Fibroblast of villous mesenchyme (primary cell): ENCODE data around the gene NDC80. TPM values are rescaled to one million over a fixed set of nuclear protein-coding genes. Genes with fewer than 3 reads are reported as not detected.

Experiments
- DNase-seq: peaks from one replicate; pipeline ENCODE4 v3.0.0-alpha.2; 2010; ENCODE audit warnings: low read depth
- H3K4me3 ChIP-seq: 2 replicates; pipeline ENCODE4 v1.5.1; 2011; ENCODE audit warnings: low read depth, mild to moderate bottlenecking, low read length
- total RNA-seq: library from RNA; depleted of rRNA; stranded (reverse); fragments of >200 nt; gene quantifications from 2 replicates; pipeline ENCODE4 v1.2.3, GENCODE V29; 2012
- TF ChIP-seq, protein P1 (sequence below): IDR thresholded peaks from 2 replicates; pipeline ENCODE4 v1.5.1; 2012; ENCODE audit warnings: low read depth, mild to moderate bottlenecking, low read length; ENCODE audit not compliant: insufficient read depth

Gene NDC80
- total RNA-seq, 1 donor: 25.5 TPM

DNA sequence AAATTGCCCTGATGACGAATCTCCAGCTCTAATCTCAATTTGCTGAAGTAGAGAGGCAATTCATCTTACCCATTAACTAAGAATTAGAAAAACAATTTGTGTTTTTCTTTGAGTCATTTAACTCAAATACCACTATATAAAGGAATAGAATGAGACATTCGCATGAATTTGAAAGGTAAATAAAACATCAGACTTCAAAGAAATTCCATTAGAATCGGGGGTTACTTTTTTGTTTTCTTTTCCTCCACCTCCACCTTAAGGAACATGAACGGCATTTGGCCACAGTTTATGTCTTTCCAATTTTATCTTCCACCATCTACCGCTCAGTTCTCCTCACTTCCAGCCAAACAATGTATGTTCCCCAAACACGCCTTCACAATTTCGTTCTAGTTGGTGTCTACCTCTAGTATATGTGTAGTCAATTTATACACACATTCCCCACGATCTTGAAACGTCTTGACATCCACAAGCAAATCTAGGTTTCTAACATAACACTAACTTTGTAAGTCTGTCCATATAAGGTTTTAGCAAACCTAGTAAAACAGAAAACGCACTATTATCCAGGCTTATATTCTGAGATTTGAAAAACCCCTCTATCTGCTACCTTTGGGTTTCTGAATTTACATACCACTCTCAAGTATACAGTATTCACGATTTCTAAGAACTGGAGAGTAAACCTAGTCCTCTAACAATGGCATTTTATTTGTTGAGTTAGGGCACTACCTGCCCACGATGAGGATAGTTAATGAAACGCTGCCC, 83.0 kb downstream of the NDC80 start:
- no peak for DNase-seq
- H3K4me3 ChIP-seq: peak overlapping the region; percentile 74

DNA sequence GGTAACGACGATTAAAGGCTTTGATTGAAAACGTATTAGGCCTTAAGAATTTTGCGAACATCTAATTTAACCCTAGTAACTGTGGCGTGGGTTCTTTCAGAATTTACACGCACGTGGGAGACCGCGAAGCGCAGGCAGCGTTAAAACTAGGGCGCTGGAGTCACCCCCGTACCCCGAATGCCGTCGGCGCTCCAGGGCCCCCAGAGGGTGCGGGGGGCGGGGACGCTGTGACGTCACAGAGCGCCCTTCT, 83.5 kb downstream of the NDC80 start:
- DNase-seq: no peak
- TF ChIP-seq, protein P1, sequence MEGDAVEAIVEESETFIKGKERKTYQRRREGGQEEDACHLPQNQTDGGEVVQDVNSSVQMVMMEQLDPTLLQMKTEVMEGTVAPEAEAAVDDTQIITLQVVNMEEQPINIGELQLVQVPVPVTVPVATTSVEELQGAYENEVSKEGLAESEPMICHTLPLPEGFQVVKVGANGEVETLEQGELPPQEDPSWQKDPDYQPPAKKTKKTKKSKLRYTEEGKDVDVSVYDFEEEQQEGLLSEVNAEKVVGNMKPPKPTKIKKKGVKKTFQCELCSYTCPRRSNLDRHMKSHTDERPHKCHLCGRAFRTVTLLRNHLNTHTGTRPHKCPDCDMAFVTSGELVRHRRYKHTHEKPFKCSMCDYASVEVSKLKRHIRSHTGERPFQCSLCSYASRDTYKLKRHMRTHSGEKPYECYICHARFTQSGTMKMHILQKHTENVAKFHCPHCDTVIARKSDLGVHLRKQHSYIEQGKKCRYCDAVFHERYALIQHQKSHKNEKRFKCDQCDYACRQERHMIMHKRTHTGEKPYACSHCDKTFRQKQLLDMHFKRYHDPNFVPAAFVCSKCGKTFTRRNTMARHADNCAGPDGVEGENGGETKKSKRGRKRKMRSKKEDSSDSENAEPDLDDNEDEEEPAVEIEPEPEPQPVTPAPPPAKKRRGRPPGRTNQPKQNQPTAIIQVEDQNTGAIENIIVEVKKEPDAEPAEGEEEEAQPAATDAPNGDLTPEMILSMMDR: no peak
- peak overlapping the region; percentile 74 for H3K4me3 ChIP-seq

More for the DNA sequence above, 83.0 kb downstream of the NDC80 start:
- TF ChIP-seq, protein P1: no peak

DNA sequence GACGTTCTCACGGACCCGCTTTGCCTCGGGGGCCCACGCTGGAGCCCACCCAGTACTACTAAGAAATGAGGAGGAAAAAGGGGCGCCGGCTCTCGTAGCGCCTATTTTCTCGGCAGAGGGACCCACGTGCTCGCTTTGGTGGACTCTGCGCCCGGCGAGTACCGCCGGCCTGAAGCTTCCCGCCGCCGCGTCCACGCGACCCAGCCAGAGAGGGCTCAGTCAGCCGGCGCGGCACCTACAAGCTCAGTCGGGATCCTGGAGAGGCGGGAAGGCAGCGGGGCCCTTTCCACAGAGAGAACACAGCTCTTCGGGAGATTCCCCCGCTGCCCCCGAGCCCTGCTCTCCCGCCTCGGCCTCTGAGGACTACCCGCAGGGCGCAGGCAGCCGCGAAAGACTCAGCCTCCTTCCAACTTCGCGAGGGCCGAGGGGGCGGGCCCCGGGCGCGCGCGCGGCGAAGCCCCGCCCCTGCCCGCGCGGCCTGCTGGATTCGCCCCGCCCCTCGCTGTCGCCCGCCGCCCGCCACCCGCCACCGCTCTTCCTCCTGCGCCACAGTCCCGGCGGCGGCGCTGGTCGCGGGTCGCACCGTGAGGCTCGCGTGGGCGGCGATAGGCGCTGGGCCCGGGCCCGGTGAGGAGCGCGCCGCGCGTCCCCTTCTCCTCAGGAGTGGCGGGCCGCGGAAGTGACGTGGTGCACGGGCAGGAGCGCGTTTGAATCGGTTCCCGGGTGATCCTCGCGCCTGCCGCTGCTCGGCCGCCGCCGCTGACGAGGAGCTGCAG, 84.0 kb downstream of the NDC80 start, which contains the start of gene SMCHD1:
TSS of gene SMCHD1 (plus strand) at position 549 of the 776 bp plus-strand sequence. CDS start 350 bp downstream, outside the sequence.
- peak within 1 kb of the TSS; percentile 74 for H3K4me3 ChIP-seq
- peak; percentile 77 for DNase-seq
- TF ChIP-seq, protein P1: no peak

DNA sequence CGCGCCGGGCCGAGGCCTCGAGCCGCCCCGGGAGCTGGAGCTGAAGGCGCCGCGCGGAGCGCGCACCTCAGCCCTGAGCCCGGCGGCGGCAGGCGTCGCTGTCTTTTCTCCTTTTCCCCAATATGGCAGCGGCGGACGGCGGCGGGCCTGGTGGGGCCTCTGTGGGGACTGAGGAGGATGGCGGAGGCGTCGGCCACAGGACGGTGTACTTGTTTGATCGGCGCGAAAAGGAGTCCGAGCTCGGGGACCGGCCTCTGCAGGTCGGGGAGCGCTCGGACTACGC, 84.5 kb downstream of the NDC80 start:
- TF ChIP-seq, protein P1: no peak
- peak overlapping the region; percentile 74 for H3K4me3 ChIP-seq
- DNase-seq: no peak

DNA sequence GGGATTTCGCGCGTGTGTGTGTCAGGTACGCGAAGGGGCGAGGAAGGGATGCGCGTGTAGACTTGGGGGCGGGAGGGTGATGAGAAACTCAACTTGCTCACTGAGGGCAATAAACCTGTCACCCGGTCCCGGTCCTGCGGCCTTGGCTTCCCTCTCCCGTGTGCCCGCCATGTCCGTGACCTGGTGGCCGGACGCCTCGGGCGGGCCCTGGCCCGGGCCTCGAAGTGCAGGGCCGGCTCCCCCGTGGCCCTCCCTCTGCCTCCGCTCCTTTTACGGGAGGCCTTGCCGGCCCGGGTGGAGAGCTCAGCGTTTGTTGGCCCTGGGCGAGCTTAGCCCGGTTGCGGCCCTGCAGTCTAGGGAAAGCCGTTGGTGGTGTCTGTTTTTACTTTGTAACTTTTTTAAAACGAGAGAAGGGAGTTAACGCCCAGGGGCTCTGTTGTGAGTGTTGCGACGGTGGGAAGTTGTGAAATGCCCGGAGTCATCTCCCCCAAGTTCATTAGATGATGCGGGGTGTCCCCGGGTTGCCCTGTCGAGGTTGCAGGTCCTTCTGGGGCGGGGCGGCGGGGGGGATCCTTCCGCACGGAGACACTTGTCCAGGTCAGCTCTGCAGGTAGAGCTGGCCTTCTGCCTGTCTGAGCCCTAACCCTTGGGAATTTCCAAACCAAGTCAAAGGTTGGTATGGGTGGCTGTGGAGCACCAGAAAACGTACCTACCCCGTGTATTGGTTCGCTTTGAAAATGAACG, 85.1 kb downstream of the NDC80 start:
- peak overlapping the region; percentile 74 for H3K4me3 ChIP-seq
- TF ChIP-seq, protein P1: no peak
- peak; percentile 70 for DNase-seq

DNA sequence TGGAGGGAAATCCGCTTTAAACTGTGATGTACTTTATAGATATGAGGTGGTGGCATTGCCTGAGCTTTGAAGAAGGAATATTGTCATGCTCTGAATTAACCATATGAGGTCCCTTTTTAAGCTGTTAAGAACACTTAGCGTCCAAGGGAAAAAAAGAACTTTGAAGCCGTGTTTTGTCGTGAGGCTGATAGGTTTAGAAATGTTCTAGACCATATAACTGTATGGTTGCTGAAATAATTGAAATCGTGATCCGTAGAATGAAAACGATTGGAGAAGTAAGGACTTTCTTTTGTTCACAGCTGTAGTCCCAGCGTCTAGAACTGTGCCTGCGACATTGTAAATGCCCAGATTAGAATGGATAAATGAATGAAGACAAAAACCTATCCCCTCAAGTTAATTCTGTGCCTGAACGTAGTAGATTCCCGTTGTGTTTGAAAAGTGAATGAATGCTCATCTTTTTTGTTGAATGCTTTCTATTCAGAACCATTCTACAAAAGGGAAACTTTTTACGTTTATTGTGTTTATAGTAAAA, 85.7 kb downstream of the NDC80 start:
- peak overlapping the region; percentile 74 for H3K4me3 ChIP-seq
- TF ChIP-seq, protein P1: no peak
- no peak for DNase-seq
